Bronchial epithelial cell (primary cell): ENCODE results near the gene ALPK3. TPM values are rescaled to one million over a fixed set of nuclear protein-coding genes. Genes with fewer than 3 reads are reported as not detected.
A peak's percentile ranks its signal among the peaks of the same experiment; 100 is the strongest.

Experiments used
- DNase-seq: peaks from one replicate; pipeline ENCODE4 v3.0.0-alpha.2; 2010; ENCODE audit warnings: low read depth
- FAIRE-seq: peaks from 2 replicates; lab custom pipeline; 2011; peaks lifted over from hg19 to GRCh38; lab: Jason Lieb, UNC
- H3K27me3 ChIP-seq: 2 replicates; pipeline ENCODE4 v1.5.1; 2011; ENCODE audit warnings: low read length; ENCODE audit not compliant: control insufficient read depth, insufficient read depth
- H3K36me3 ChIP-seq: 2 replicates; pipeline ENCODE4 v1.5.1; 2011; ENCODE audit warnings: low read length; ENCODE audit not compliant: control insufficient read depth, insufficient read depth
- H3K4me3 ChIP-seq: 2 replicates; pipeline ENCODE4 v1.5.1; 2011; ENCODE audit warnings: mild to moderate bottlenecking, low read depth, low read length, control low read depth
- total RNA-seq: library from RNA; depleted of rRNA; stranded (reverse); fragments of >200 nt; gene quantifications from 2 replicates; pipeline ENCODE4 v1.2.1, GENCODE V29; 2014
- TF ChIP-seq, protein P1 (sequence below): IDR thresholded peaks from 2 replicates; pipeline ENCODE4 v1.5.1; 2011; ENCODE audit warnings: mild to moderate bottlenecking, moderate library complexity, low read length, control low read depth, inconsistent platforms; ENCODE audit not compliant: insufficient read depth, severe bottlenecking

The ALPK3 gene
- total RNA-seq, 1 donor from 2014 or later, result 0.26 TPM

DNA sequence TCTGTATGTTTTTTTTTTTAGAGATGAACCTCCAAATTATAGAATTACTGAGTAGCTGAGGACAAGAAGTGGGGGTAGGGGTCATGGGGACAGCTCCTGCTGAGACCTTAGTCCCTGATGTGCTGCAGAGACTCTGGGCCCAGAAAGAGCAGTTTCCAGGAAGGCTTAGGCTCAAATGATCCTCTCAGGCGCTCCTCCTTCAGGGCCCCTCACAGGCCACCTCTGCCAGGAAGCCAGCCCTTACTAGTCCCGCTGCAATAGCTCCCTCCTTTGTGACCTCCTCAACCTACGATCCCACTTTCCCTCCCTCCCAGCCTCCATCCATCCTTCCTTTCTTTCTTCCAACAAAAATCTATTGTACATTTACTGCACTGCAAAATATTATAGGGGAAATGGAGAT, 91.9 kb downstream of the ALPK3 start:
- DNase-seq, result no peak
- H3K36me3 ChIP-seq, result no peaks in the 10 kb centered on the region
- FAIRE-seq, result no peak
- TF ChIP-seq, protein P1, sequence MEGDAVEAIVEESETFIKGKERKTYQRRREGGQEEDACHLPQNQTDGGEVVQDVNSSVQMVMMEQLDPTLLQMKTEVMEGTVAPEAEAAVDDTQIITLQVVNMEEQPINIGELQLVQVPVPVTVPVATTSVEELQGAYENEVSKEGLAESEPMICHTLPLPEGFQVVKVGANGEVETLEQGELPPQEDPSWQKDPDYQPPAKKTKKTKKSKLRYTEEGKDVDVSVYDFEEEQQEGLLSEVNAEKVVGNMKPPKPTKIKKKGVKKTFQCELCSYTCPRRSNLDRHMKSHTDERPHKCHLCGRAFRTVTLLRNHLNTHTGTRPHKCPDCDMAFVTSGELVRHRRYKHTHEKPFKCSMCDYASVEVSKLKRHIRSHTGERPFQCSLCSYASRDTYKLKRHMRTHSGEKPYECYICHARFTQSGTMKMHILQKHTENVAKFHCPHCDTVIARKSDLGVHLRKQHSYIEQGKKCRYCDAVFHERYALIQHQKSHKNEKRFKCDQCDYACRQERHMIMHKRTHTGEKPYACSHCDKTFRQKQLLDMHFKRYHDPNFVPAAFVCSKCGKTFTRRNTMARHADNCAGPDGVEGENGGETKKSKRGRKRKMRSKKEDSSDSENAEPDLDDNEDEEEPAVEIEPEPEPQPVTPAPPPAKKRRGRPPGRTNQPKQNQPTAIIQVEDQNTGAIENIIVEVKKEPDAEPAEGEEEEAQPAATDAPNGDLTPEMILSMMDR, result no peak
- no peak overlapping the region for H3K4me3 ChIP-seq
- H3K27me3 ChIP-seq, result no peaks in the 10 kb centered on the region

DNA sequence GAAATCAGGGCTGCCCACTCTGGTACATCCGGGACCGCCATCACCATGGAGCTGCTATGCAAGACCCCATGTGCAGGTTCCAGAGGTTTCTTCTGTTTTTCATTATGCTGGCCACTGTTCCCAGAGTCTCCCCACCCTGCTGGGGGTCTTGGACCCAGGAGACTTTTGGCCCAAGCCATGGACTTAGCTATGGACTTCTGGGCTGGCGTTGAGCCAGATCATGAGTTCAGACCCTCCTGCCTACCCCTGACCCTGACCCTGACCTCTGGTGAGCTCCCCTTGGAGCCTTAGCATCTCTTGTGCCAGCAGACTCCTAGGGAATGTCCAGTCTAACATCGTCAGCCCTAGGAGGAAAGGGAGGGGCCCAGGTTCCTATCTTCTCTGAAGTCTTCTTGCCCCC, 92.6 kb downstream of the ALPK3 start:
- Histone ChIP-seq H3K27me3 (no peaks in the 10 kb centered on the region), H3K4me3 (no peak overlapping the region), H3K36me3 (no peaks in the 10 kb centered on the region)
- TF ChIP-seq, protein P1, result no peak
- FAIRE-seq, result no peak
- no peak for DNase-seq

DNA sequence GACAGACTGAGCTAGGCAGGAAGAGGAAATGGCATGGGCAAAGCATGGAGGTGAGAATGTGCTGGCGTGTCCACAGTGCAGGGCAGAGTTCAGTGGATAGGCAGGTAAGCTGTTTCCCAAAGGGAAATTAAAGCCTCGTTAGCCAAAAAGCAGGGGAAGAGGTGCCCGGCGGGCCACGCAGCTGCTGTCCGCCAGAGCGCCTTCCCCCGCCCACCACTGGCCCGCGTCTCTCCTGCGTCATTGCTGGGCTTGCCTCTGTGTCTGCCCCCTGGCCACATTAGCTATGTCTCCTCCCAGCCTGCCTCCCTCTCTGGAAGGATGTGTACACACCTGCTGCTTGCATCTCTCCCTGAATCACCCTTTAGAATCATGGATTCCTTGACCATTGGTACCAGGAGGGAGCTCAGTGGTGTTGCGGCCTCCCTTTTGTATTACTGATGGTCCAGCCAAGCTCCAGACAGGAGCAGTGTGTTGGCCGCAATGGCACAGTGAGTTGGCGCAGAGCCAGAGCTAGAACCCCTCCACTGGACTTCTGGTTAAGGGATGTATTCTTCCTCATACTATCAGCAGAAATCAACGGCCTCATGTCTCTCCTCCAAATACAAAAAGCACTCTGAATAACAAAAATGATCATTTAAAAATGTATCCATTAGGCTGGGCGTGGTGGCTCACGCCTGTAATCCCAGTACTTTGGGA, 93.9 kb downstream of the ALPK3 start:
- Histone ChIP-seq H3K36me3 (no peaks in the 10 kb centered on the region), H3K4me3 (no peak overlapping the region), H3K27me3 (no peaks in the 10 kb centered on the region)
- FAIRE-seq, result no peak
- TF ChIP-seq, protein P1, result no peak
- DNase-seq, result no peak

DNA sequence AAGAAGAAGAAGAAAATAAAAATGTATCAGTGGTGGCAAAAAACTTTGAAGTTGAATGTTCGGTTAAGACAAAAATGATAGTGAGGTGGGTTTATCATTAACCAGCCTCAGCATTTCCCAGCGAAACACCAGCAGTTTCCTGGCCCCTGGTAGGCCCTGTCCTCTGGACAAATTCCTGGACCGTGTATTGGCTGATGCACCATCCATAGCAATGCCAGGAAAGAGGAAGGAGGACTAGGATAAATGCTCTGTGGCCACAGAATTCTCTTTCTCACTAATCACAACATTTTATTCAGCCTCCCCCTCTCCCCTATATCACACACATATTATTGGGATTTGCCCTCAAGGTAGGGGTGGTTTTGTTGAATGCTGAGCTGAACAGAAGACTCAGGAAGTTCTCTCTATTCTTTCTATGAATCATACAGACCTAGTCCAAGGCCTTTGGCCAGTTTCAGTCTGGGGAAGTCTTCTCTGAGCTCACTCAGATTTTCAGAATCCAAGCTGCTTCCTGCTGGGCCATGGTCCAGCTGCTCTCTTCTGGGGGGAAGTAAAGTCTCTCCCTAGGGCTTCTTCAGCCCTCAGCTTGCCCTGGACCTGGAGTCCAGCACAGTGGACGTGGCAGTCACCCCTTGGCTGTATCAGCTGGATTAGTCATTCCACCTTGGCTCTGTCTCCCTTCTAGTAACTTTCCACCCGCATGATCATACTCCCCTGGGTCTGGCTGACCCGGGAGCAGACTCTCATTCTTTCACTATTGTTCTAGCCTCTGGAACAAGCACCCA, 94.9 kb downstream of the ALPK3 start:
- no peaks in the 10 kb centered on the region for H3K27me3 ChIP-seq
- TF ChIP-seq, protein P1, result no peak
- H3K36me3 ChIP-seq, result no peaks in the 10 kb centered on the region
- no peak overlapping the region for H3K4me3 ChIP-seq
- peak; percentile 87 for DNase-seq
- no peak for FAIRE-seq

DNA sequence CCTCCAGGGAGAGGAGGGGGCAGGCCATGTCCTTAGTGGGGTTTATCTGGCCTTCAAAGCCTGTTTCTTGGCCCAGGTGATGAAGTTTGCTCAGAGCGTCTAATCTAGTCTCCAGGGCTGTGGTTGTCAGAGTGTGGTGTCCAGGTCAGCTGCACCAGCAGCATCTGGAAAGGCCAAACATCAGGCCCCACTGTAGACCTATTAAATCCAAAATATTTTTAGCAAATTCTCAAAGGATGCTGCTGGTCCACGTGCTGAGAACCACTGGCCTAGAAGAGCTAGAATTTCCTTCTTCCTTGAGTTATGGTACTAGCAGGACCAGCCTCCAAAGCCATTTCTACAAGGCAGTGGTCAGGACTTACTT, 96.2 kb downstream of the ALPK3 start:
- no peak overlapping the region for H3K4me3 ChIP-seq
- TF ChIP-seq, protein P1, result no peak
- DNase-seq (no peak), FAIRE-seq (no peak)
- no peaks in the 10 kb centered on the region for H3K36me3 ChIP-seq
- no peaks in the 10 kb centered on the region for H3K27me3 ChIP-seq
